ACC112 (cell line): ENCODE data around the gene C10orf143.
"Not testable (repeated sequence)": the region's sequence is repeated elsewhere in the genome, so short reads cannot be mapped to it uniquely, and the experiment has no call there.

Experiments used
- H2AFZ ChIP-seq: fragments of 200-600 bp; sonication (generic); one replicate; pipeline ENCODE4 v1.6.0; 2017; ENCODE audit warnings: antibody characterized with exemption, low read length; ENCODE audit not compliant: unreplicated experiment
- H3K27ac ChIP-seq: fragments of 200-600 bp; sonication (generic); 2 replicates; pipeline ENCODE4 v1.5.1; 2014; ENCODE audit warnings: low read depth, mild to moderate bottlenecking, antibody characterized with exemption, low read length, moderate library complexity
- H3K27me3 ChIP-seq: fragments of 200-600 bp; sonication (generic); 2 replicates; pipeline ENCODE4 v1.6.1; 2014; ENCODE audit warnings: mild to moderate bottlenecking, antibody characterized with exemption, low read length, moderate library complexity, mixed read lengths; ENCODE audit not compliant: insufficient read depth
- H3K36me3 ChIP-seq: fragments of 200-600 bp; sonication (generic); 2 replicates; pipeline ENCODE4 v1.6.1; 2016; ENCODE audit warnings: mild to moderate bottlenecking, antibody characterized with exemption, low read length, moderate library complexity, mixed read lengths; ENCODE audit not compliant: insufficient read depth
- H3K4me1 ChIP-seq: fragments of 200-600 bp; sonication (generic); one replicate; pipeline ENCODE4 v1.6.1; 2016; ENCODE audit warnings: low read length, mixed read lengths; ENCODE audit not compliant: insufficient read depth, unreplicated experiment, control insufficient read depth
- H3K4me3 ChIP-seq: fragments of 200-600 bp; sonication (generic); 2 replicates; pipeline ENCODE4 v1.5.1; 2014; ENCODE audit warnings: mild to moderate bottlenecking, low read depth, low read length
- H3K79me2 ChIP-seq: fragments of 200-600 bp; sonication (generic); one replicate; pipeline ENCODE4 v1.6.0; 2016; ENCODE audit warnings: low read length; ENCODE audit not compliant: control insufficient read depth, unreplicated experiment, insufficient read depth

Gene C10orf143

GRCh38 chr10:130036296-130037065 lies 74.1 kb downstream of the C10orf143 start:
- Histone ChIP-seq H3K27ac (no peak overlapping the region), H3K4me3 (no peak overlapping the region), H3K4me1 (no peaks in the 10 kb centered on the region), H3K79me2 (no peaks in the 10 kb centered on the region), H3K27me3 (no peaks in the 10 kb centered on the region), H3K36me3 (no peaks in the 10 kb centered on the region), H2AFZ (no peak overlapping the region)

- Histone ChIP-seq H3K79me2 (no peaks in the 10 kb centered on the region), H3K4me3 (no peak overlapping the region), H2AFZ (no peak overlapping the region), H3K36me3 (no peaks in the 10 kb centered on the region), H3K27me3 (no peaks in the 10 kb centered on the region), H3K4me1 (peaks cover 6% of the 10 kb centered on the region), H3K27ac (no peak overlapping the region)
Measured at GRCh38 chr10:130029209-130029608, 81.4 kb downstream of the C10orf143 start.

DNA sequence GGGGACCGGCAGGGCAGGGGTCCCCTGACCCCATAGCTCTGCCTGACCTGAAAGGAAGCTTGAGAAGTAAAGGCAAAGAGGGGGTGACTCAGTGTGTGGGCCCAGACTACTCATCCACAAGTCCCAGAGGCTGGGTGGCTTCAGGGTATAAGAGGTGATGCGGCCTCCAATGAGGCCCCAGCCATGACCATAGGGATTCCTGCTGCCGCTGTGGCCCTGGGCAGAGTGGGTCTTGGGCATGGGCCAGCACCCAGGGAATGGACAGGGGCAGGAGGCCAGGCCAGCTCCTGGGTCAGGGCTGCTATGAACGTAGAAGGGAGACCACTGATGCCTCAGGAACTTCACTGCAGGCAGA lies 82.2 kb downstream of the C10orf143 start:
- Histone ChIP-seq H3K79me2 (no peaks in the 10 kb centered on the region), H3K27ac (no peak overlapping the region), H3K4me1 (peaks cover 6% of the 10 kb centered on the region), H3K27me3 (no peaks in the 10 kb centered on the region), H3K4me3 (no peak overlapping the region), H2AFZ (no peak overlapping the region), H3K36me3 (no peaks in the 10 kb centered on the region)

GRCh38 chr10:130027716-130028464 lies 82.7 kb downstream of the C10orf143 start:
- Histone ChIP-seq H3K4me1 (peaks cover 10% of the 10 kb centered on the region), H3K27me3 (no peaks in the 10 kb centered on the region), H3K4me3 (no peak overlapping the region), H2AFZ (no peak overlapping the region), H3K36me3 (no peaks in the 10 kb centered on the region), H3K79me2 (no peaks in the 10 kb centered on the region), H3K27ac (no peak overlapping the region)

DNA sequence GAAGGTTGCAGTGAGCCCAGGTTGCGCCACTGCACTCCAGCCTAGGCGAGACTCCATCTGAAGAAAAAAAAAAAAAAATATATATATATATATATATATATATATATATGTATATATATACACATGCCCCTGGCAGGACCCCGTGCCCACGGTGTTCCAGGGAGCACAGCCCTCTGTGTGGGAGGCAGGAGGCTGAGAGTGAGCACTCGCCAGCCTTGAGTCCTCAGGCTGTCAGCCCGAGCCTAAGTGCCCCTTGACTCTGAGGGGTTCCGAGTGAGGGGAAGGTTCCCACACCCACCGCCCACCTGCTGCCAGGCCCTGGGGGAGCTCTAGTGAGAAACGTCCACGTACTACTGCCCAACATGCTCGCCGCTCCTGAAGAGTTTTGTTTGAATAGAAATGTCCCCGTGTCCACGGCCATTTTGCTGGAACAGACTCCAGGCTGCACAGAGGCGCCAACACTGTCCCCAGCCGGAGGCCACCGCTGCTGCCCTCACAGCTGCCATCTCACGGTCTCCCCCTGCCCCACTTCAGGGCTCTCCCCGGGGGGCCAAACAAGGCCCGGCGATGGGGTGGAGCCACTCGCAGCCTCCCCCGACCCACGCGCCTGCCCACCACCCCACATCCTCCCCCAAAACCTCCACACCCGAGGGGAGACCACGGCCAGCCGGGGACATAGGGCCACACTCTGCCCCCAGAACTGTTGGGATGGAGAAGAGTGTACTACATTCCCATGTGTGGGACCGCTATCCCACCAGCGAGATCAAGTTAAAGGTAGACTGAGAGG lies 83.8 kb downstream of the C10orf143 start:
- Histone ChIP-seq H2AFZ (no peak overlapping the region), H3K27ac (no peak overlapping the region), H3K4me1 (peaks cover 19% of the 10 kb centered on the region), H3K4me3 (no peak overlapping the region), H3K27me3 (no peaks in the 10 kb centered on the region), H3K79me2 (no peaks in the 10 kb centered on the region), H3K36me3 (no peaks in the 10 kb centered on the region)

DNA sequence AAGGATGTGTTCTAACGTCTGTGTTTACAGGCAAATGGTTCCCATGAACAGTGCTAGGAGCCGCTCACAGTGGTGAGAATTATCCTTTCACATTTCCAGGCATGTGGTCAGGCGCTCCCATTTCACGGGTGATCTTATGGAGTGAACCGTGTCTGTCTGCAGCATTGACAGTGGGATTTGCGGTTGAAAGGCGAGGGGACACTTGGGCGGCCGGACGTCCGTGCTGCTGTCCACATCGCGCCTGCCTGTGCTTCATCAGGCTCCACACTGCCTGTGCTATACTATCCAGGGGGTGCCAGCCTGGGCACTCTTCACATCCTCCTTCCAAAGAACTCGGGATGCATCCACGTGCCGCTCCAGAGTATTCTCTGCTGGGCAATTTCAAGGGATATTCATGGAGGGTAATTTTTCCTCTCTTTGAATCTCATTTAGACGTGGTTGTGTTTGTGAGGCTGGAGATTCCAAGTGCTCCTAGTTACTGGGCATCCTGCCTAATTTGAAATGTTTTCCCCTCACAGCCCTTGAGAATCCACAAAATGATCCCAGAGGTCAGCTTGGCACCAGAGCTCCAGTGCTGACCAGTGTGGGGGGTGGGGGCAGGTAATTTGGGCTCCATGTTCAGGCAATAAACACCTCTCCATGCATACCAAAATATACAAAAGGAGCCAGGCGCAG lies 84.7 kb downstream of the C10orf143 start:
- H3K36me3 ChIP-seq: no peaks in the 10 kb centered on the region
- H3K27me3 ChIP-seq: no peaks in the 10 kb centered on the region
- H3K27ac ChIP-seq: no peak overlapping the region
- no peak overlapping the region for H3K4me3 ChIP-seq
- no peak overlapping the region for H2AFZ ChIP-seq
- no peaks in the 10 kb centered on the region for H3K79me2 ChIP-seq
- H3K4me1 ChIP-seq: peaks cover 29% of the 10 kb centered on the region

GRCh38 chr10:130025326-130025725 lies 85.3 kb downstream of the C10orf143 start:
- Histone ChIP-seq H3K79me2 (no peaks in the 10 kb centered on the region), H3K36me3 (no peaks in the 10 kb centered on the region), H3K4me1 (peaks cover 35% of the 10 kb centered on the region), H3K27me3 (no peaks in the 10 kb centered on the region), H3K27ac (no peak overlapping the region), H2AFZ (no peak overlapping the region), H3K4me3 (no peak overlapping the region)

- peaks cover 38% of the 10 kb centered on the region for H3K4me1 ChIP-seq
- H3K36me3 ChIP-seq: no peaks in the 10 kb centered on the region
- no peak overlapping the region for H2AFZ ChIP-seq
- H3K27me3 ChIP-seq: no peaks in the 10 kb centered on the region
- H3K79me2 ChIP-seq: no peaks in the 10 kb centered on the region
- H3K4me3 ChIP-seq: no peak overlapping the region
- no peak overlapping the region for H3K27ac ChIP-seq
Measured at GRCh38 chr10:130024779-130025325, 85.8 kb downstream of the C10orf143 start.

DNA sequence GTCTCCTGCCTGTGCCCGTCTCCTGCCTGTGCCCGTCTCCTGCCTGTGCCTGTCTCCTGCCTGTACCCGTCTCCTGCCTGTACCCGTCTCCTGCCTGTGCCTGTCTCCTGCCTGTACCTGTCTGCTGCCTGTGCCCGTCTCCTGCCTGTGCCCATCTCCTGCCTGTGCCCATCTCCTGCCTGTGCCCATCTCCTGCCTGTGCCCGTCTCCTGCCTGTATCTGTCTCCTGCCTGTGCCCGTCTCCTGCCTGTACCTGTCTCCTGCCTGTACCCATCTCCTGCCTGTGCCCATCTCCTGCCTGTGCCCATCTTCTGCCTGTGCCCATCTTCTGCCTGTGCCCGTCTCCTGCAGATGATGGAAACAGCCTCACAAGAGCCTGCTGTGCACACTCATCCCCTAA lies 86.3 kb downstream of the C10orf143 start:
- H3K36me3 ChIP-seq, H2AFZ ChIP-seq, H3K27ac ChIP-seq, H3K27me3 ChIP-seq, H3K79me2 ChIP-seq, H3K4me3 ChIP-seq: not testable (repeated sequence)
- H3K4me1 ChIP-seq: peaks cover 38% of the 10 kb centered on the region
